CD8-positive, alpha-beta memory T cell (primary cell): ENCODE data around the gene FRY. TPM values are rescaled to one million over a fixed set of nuclear protein-coding genes. Genes with fewer than 3 reads are reported as not detected.

Experiments used
- CTCF ChIA-PET: fragments of 350-600 bp; sonication (Branson Sonifier 250); formaldehyde crosslinking; loops from one replicate; lab custom pipeline; 2021; ENCODE audit warnings: antibody characterized with exemption; lab: Charles Lee
- POLR2A ChIA-PET: fragments of 350-600 bp; sonication (Branson Sonifier 250); formaldehyde crosslinking; loops from one replicate; lab custom pipeline; 2021; ENCODE audit warnings: antibody characterized with exemption; lab: Charles Lee
- DNase-seq, 5 donors: peaks; one replicate each; pipeline versions ENCODE4 v3.0.0 to v3.0.0-alpha.2; 2020 to 2022; ENCODE audit warnings: mixed read lengths in 1 of 5
- H3K27ac ChIP-seq: one replicate; pipeline ENCODE4 v1.7.0; 2013; ENCODE audit warnings: low read depth, mild to moderate bottlenecking, low read length, moderate library complexity
- H3K27me3 ChIP-seq: 2 replicates; pipeline ENCODE4 v1.7.0; 2013; ENCODE audit warnings: low read length, mild to moderate bottlenecking; ENCODE audit not compliant: insufficient read depth, poor library complexity, severe bottlenecking
- H3K36me3 ChIP-seq: 2 replicates; pipeline ENCODE4 v1.7.0; 2013; ENCODE audit warnings: mild to moderate bottlenecking, low read length, moderate library complexity; ENCODE audit not compliant: insufficient read depth
- H3K4me1 ChIP-seq: 2 replicates; pipeline ENCODE4 v1.7.0; 2013; ENCODE audit warnings: mild to moderate bottlenecking, low read length, moderate library complexity; ENCODE audit not compliant: insufficient read depth
- H3K4me3 ChIP-seq: 2 replicates; pipeline ENCODE4 v1.7.0; 2013; ENCODE audit warnings: mild to moderate bottlenecking, low read length
- H3K9me3 ChIP-seq: 2 replicates; pipeline ENCODE4 v1.7.0; 2013; ENCODE audit warnings: mild to moderate bottlenecking, low read length
- H3K27ac Mint-ChIP-seq, 8 donors: one replicate each; pipeline ENCODE4 v1.8.0; 2020 to 2021; ENCODE audit warnings: mixed read lengths in 8 of 8, mild to moderate bottlenecking in 6 of 8, inconsistent platforms in 3 of 8, moderate library complexity in 3 of 8
- H3K27me3 Mint-ChIP-seq, 2 donors: one replicate each; pipeline ENCODE4 v1.8.0; 2020 to 2021; ENCODE audit warnings: mixed read lengths in 2 of 2, mild to moderate bottlenecking in 1 of 2, moderate library complexity in 1 of 2
- H3K36me3 Mint-ChIP-seq, 3 donors: one replicate each; pipeline ENCODE4 v1.8.0; 2020 to 2021; ENCODE audit warnings: mixed read lengths in 3 of 3, inconsistent platforms in 1 of 3, mild to moderate bottlenecking in 1 of 3
- H3K4me1 Mint-ChIP-seq, 3 donors: one replicate each; pipeline ENCODE4 v1.8.0; 2020 to 2021; ENCODE audit warnings: mixed read lengths in 3 of 3, inconsistent platforms in 1 of 3, mild to moderate bottlenecking in 1 of 3
- H3K4me3 Mint-ChIP-seq, 7 donors: one replicate each; pipeline ENCODE4 v1.8.0; 2020 to 2021; ENCODE audit warnings: mixed read lengths in 7 of 7, mild to moderate bottlenecking in 6 of 7, moderate library complexity in 4 of 7, inconsistent platforms in 2 of 7
- H3K9me3 Mint-ChIP-seq, 5 donors: one replicate each; pipeline ENCODE4 v1.8.0; 2020 to 2022; ENCODE audit warnings: mixed read lengths in 5 of 5, mild to moderate bottlenecking in 3 of 5, moderate library complexity in 2 of 5, inconsistent platforms in 1 of 5
- polyA plus RNA-seq: library from polyadenylated mRNA; unstranded; fragments of 300-500 nt; fragmentation: Illumina TruSeq; gene quantifications from one replicate; pipeline ENCODE4 v1.2.3, GENCODE V29; 2021
- total RNA-seq, 2 experiments: library from RNA; stranded (reverse); gene quantifications; one replicate each; pipeline ENCODE4 v1.2.3, GENCODE V29; 2021

FRY gene
- total and polyA plus RNA-seq, 3 experiments from 2014 or later: 0.53 to 1.5 (median 0.72) TPM

GRCh38 chr13:32214071-32214470 is 182.5 kb downstream of the FRY start:
- no peak for DNase-seq
- no peaks in the 10 kb centered on the region for H3K4me1 Mint-ChIP-seq
- ChIA-PET POLR2A (no interaction called here), CTCF (no interaction called here)
- H3K9me3 Mint-ChIP-seq: no peaks in the 10 kb centered on the region
- H3K4me3 ChIP-seq: no peak overlapping the region
- peak overlapping the region in 1 of 8 donors; percentile 34 for H3K27ac Mint-ChIP-seq
- H3K4me1 ChIP-seq: no peaks in the 10 kb centered on the region
- H3K9me3 ChIP-seq: no peaks in the 10 kb centered on the region
- no peaks in the 10 kb centered on the region for H3K27me3 ChIP-seq
- H3K27ac ChIP-seq: no peak overlapping the region
- peaks cover 0 to 1% of the 10 kb centered on the region in 2 donors for H3K27me3 Mint-ChIP-seq
- peaks cover 0 to 7% (median 0%) of the 10 kb centered on the region in 3 donors for H3K36me3 Mint-ChIP-seq
- no peak overlapping the region for H3K4me3 Mint-ChIP-seq
- H3K36me3 ChIP-seq: no peaks in the 10 kb centered on the region

- no peak overlapping the region for H3K4me3 Mint-ChIP-seq
- ChIA-PET CTCF (no interaction called here), POLR2A (no interaction called here)
Observed at GRCh38 chr13:32216281-32216680, 184.7 kb downstream of the FRY start.

GRCh38 chr13:32222046-32222676 is 190.6 kb downstream of the FRY start:
- no peaks in the 10 kb centered on the region for H3K27me3 ChIP-seq
- no peak overlapping the region for H3K4me3 Mint-ChIP-seq
- H3K9me3 ChIP-seq: no peaks in the 10 kb centered on the region
- no peak overlapping the region for H3K27ac ChIP-seq
- DNase-seq: no peak
- POLR2A ChIA-PET: no interaction called here
- H3K9me3 Mint-ChIP-seq: no peaks in the 10 kb centered on the region
- CTCF ChIA-PET: no interaction called here
- H3K4me1 Mint-ChIP-seq: no peaks in the 10 kb centered on the region
- no peaks in the 10 kb centered on the region for H3K4me1 ChIP-seq
- no peak overlapping the region for H3K4me3 ChIP-seq
- no peaks in the 10 kb centered on the region for H3K36me3 ChIP-seq
- H3K27ac Mint-ChIP-seq: no peak overlapping the region
- peaks cover 3 to 5% of the 10 kb centered on the region in 2 donors for H3K27me3 Mint-ChIP-seq
- no peaks in the 10 kb centered on the region for H3K36me3 Mint-ChIP-seq

More at GRCh38 chr13:32216281-32216680, 184.7 kb downstream of the FRY start:
- Histone ChIP-seq H3K4me1 (no peaks in the 10 kb centered on the region), H3K36me3 (no peaks in the 10 kb centered on the region), H3K4me3 (no peak overlapping the region), H3K9me3 (no peaks in the 10 kb centered on the region), H3K27ac (no peak overlapping the region), H3K27me3 (no peaks in the 10 kb centered on the region)
- Mint-ChIP-seq H3K4me1 (no peaks in the 10 kb centered on the region), H3K27me3 (peaks cover 0 to 1% of the 10 kb centered on the region in 2 donors), H3K9me3 (no peaks in the 10 kb centered on the region), H3K36me3 (peaks cover 0 to 5% (median 0%) of the 10 kb centered on the region in 3 donors), H3K27ac (no peak overlapping the region)
- DNase-seq: no peak

- CTCF ChIA-PET: no interaction called here
- Mint-ChIP-seq H3K4me3 (no peak overlapping the region), H3K27me3 (peaks cover 5 to 9% of the 10 kb centered on the region in 2 donors), H3K9me3 (no peaks in the 10 kb centered on the region), H3K27ac (no peak overlapping the region), H3K36me3 (peaks cover 0 to 1% (median 0%) of the 10 kb centered on the region in 3 donors), H3K4me1 (no peaks in the 10 kb centered on the region)
- Histone ChIP-seq H3K4me3 (no peak overlapping the region), H3K9me3 (no peaks in the 10 kb centered on the region), H3K4me1 (no peaks in the 10 kb centered on the region), H3K27ac (no peak overlapping the region), H3K27me3 (no peaks in the 10 kb centered on the region), H3K36me3 (no peaks in the 10 kb centered on the region)
- no peak for DNase-seq
- POLR2A ChIA-PET: no interaction called here
Observed at GRCh38 chr13:32224916-32225315, 193.3 kb downstream of the FRY start.

- Histone ChIP-seq H3K27me3 (no peaks in the 10 kb centered on the region), H3K4me3 (no peak overlapping the region), H3K36me3 (no peaks in the 10 kb centered on the region), H3K4me1 (no peaks in the 10 kb centered on the region), H3K9me3 (no peaks in the 10 kb centered on the region), H3K27ac (no peak overlapping the region)
- Mint-ChIP-seq H3K36me3 (peaks cover 0 to 1% (median 0%) of the 10 kb centered on the region in 3 donors), H3K27me3 (peaks cover 5 to 9% of the 10 kb centered on the region in 2 donors), H3K9me3 (no peaks in the 10 kb centered on the region), H3K4me1 (no peaks in the 10 kb centered on the region), H3K4me3 (no peak overlapping the region), H3K27ac (peak overlapping the region in 1 of 8 donors; percentile 70)
- ChIA-PET CTCF (no interaction called here), POLR2A (no interaction called here)
- DNase-seq: no peak
Observed at GRCh38 chr13:32225481-32225931, 193.9 kb downstream of the FRY start.

GRCh38 chr13:32228330-32229041 is 196.9 kb downstream of the FRY start:
- H3K27ac Mint-ChIP-seq: no peak overlapping the region
- no peaks in the 10 kb centered on the region for H3K27me3 ChIP-seq
- peaks cover 5 to 12% of the 10 kb centered on the region in 2 donors for H3K27me3 Mint-ChIP-seq
- H3K4me1 Mint-ChIP-seq: no peaks in the 10 kb centered on the region
- H3K4me3 ChIP-seq: no peak overlapping the region
- no peak for DNase-seq
- no peaks in the 10 kb centered on the region for H3K9me3 Mint-ChIP-seq
- peaks cover 0 to 1% (median 0%) of the 10 kb centered on the region in 3 donors for H3K36me3 Mint-ChIP-seq
- H3K9me3 ChIP-seq: no peaks in the 10 kb centered on the region
- CTCF ChIA-PET: no interaction called here
- POLR2A ChIA-PET: no interaction called here
- H3K4me3 Mint-ChIP-seq: no peak overlapping the region
- H3K27ac ChIP-seq: no peak overlapping the region
- no peaks in the 10 kb centered on the region for H3K4me1 ChIP-seq
- H3K36me3 ChIP-seq: no peaks in the 10 kb centered on the region

GRCh38 chr13:32229443-32229842 is 197.9 kb downstream of the FRY start:
- peaks cover 3 to 12% of the 10 kb centered on the region in 2 donors for H3K27me3 Mint-ChIP-seq
- H3K27ac Mint-ChIP-seq: no peak overlapping the region
- POLR2A ChIA-PET: no interaction called here
- H3K9me3 Mint-ChIP-seq: no peaks in the 10 kb centered on the region
- Histone ChIP-seq H3K27me3 (no peaks in the 10 kb centered on the region), H3K4me1 (no peaks in the 10 kb centered on the region), H3K36me3 (no peaks in the 10 kb centered on the region), H3K4me3 (no peak overlapping the region), H3K9me3 (no peaks in the 10 kb centered on the region), H3K27ac (no peak overlapping the region)
- peaks cover 0 to 1% (median 0%) of the 10 kb centered on the region in 3 donors for H3K36me3 Mint-ChIP-seq
- H3K4me3 Mint-ChIP-seq: no peak overlapping the region
- no peak for DNase-seq
- H3K4me1 Mint-ChIP-seq: peaks cover 0 to 1% (median 0%) of the 10 kb centered on the region in 3 donors
- CTCF ChIA-PET: no interaction called here

- H3K27me3 ChIP-seq: no peaks in the 10 kb centered on the region
- H3K27ac Mint-ChIP-seq: no peak overlapping the region
- no peaks in the 10 kb centered on the region for H3K9me3 Mint-ChIP-seq
- H3K36me3 ChIP-seq: no peaks in the 10 kb centered on the region
- no peak overlapping the region for H3K4me3 Mint-ChIP-seq
- H3K4me3 ChIP-seq: no peak overlapping the region
- no peak overlapping the region for H3K27ac ChIP-seq
- H3K9me3 ChIP-seq: no peaks in the 10 kb centered on the region
- POLR2A ChIA-PET: no interaction called here
- peaks cover 0 to 3% (median 0%) of the 10 kb centered on the region in 3 donors for H3K36me3 Mint-ChIP-seq
- H3K27me3 Mint-ChIP-seq: peaks cover 2 to 9% of the 10 kb centered on the region in 2 donors
- CTCF ChIA-PET: no interaction called here
- peaks cover 0 to 5% (median 4%) of the 10 kb centered on the region in 3 donors for H3K4me1 Mint-ChIP-seq
- H3K4me1 ChIP-seq: no peaks in the 10 kb centered on the region
- no peak for DNase-seq
Observed at GRCh38 chr13:32232263-32232662, 200.7 kb downstream of the FRY start.
